ENCODE results near the gene HNRNPUL2. TPM values are rescaled to one million over a fixed set of nuclear protein-coding genes. Genes with fewer than 3 reads are reported as not detected.

Gene HNRNPUL2
- total and polyA plus RNA-seq, 9 of the 15 experiments (the other 6 are each of a cell fraction or from before 2014, with no cell fraction given), result 0.89 to 44.3 (median 15.2) TPM

GRCh38 chr11:62665075-62665598, 62.1 kb downstream of the HNRNPUL2 start, which contains the start of the genes C11orf98 and CSKMT (continued):
- TF ChIP-seq PATZ1 (CRISPR knock-in tag; IDR thresholded peaks at IDR 0.05; ENCODE audit: borderline replicate concordance), result peak; percentile 81; the same call in 1 of the 2 replicates
- peak; percentile 93 for TF ChIP-seq NFYB (IDR thresholded peaks at IDR 0.05; ENCODE audit: extremely low read depth, insufficient read length)
- peak; percentile 53 for TF ChIP-seq ELF4 (CRISPR knock-in tag; IDR thresholded peaks at IDR 0.05)
- TF ChIP-seq DLX4 (CRISPR knock-in tag; IDR thresholded peaks at IDR 0.05), result 0 out of 2 replicates have a peak, but pooled peaks have one; percentile 30
- peak; percentile 52 to 61; a peak in 2 of 4 replicates for TF ChIP-seq MNT (conservative IDR thresholded peaks at IDR 0.05)
- TF ChIP-seq ZFPM2 (CRISPR knock-in tag; IDR thresholded peaks at IDR 0.05), result peak; percentile 78; the same call in 1 of the 2 replicates
- peak; percentile 97 for TF ChIP-seq THAP12 (CRISPR knock-in tag; IDR thresholded peaks at IDR 0.05)
- no peak for TF ChIP-seq SNRNP70 (optimal IDR thresholded peaks at IDR 0.05; ENCODE audit: low read depth, low read length)
- no peak for TF ChIP-seq MBD1 (CRISPR knock-in tag; IDR thresholded peaks at IDR 0.05)
- TF ChIP-seq FOSL1 (tag; conservative IDR thresholded peaks at IDR 0.05), result no peak
- TF ChIP-seq CEBPG (CRISPR knock-in tag; IDR thresholded peaks at IDR 0.05), result no peak
- TF ChIP-seq CEBPG (tag; conservative IDR thresholded peaks at IDR 0.05 in 1 of 2, IDR thresholded peaks at IDR 0.05 in 1 of 2), result no peak
- TF ChIP-seq ZNF217 (CRISPR knock-in tag; IDR thresholded peaks at IDR 0.05), result no peak
- 0 out of 2 replicates have a peak, but pooled peaks have one; percentile 65 for TF ChIP-seq E4F1 (CRISPR knock-in tag; IDR thresholded peaks at IDR 0.05; ENCODE audit: borderline replicate concordance)
- TF ChIP-seq CBX8 (IDR thresholded peaks at IDR 0.05; ENCODE audit: borderline replicate concordance, extremely low read depth, low read depth, low read length, poor library complexity, severe bottlenecking), result no peak
- no peak; the same call in 1 of the 2 replicates for TF ChIP-seq ATF7 (IDR thresholded peaks at IDR 0.05)
